ENCODE measurements around the gene ATOH8. TPM values are rescaled to one million over a fixed set of nuclear protein-coding genes. Genes with fewer than 3 reads are reported as not detected.
A peak's percentile ranks its signal among the peaks of the same experiment; 100 is the strongest.

The ATOH8 gene
- total and polyA plus RNA-seq, 4 donors, result 38.6 to 63.3 (median 50.5) TPM

DNA sequence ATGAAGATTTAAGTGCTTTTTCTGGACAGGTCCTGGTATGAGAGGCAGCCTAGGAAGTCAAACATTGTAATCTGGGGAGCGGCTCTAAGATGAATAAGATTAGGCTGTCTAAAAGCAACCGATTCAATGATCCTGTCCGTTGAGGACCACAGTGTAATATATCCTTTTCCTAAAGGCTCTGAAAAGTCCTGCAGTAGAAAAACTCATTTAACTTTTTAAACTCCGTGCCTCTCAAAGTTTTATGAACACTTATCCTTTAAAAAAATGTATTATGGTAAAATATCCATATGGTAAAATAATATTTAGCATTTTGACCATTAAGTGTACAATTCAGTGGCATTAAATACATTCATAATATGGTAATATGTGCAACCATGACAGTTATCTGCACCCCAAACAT is 39.8 kb downstream of the ATOH8 start:
- DNase-seq (peak in 1 of 3 donors; percentile 3), ATAC-seq (ENCODE audit: insufficient read depth, low FRiP score) (no peak)
- Histone ChIP-seq H3K4me1 (ENCODE audit: control insufficient read depth in 5 of 5, insufficient read depth in 5 of 5, low read length in 5 of 5) (peaks cover 4 to 60% (median 36%) of the 10 kb centered on the region in 5 donors), H3K27me3 (ENCODE audit: control insufficient read depth in 3 of 3, insufficient read depth in 3 of 3, low read length in 2 of 3) (no peaks in the 10 kb centered on the region), H3K4me3 (no peak overlapping the region), H3K36me3 (ENCODE audit: control insufficient read depth in 4 of 4, insufficient read depth in 4 of 4, low read length in 4 of 4) (peaks cover 0 to 18% (median 10%) of the 10 kb centered on the region in 4 donors), H3K9ac (ENCODE audit: insufficient read depth in 1 of 2, low read length in 2 of 2) (no peak overlapping the region), H3K9me3 (ENCODE audit: control insufficient read depth in 4 of 4, insufficient read depth in 3 of 4, low read length in 3 of 4) (no peaks in the 10 kb centered on the region), H3K27ac (ENCODE audit: low read depth in 1 of 2, low read length in 1 of 2) (no peak overlapping the region)
- WGBS, 2 donors, result 65 to 87% methylated on average over 4 of the region's 4 CpGs
- TF ChIP-seq, protein P1, sequence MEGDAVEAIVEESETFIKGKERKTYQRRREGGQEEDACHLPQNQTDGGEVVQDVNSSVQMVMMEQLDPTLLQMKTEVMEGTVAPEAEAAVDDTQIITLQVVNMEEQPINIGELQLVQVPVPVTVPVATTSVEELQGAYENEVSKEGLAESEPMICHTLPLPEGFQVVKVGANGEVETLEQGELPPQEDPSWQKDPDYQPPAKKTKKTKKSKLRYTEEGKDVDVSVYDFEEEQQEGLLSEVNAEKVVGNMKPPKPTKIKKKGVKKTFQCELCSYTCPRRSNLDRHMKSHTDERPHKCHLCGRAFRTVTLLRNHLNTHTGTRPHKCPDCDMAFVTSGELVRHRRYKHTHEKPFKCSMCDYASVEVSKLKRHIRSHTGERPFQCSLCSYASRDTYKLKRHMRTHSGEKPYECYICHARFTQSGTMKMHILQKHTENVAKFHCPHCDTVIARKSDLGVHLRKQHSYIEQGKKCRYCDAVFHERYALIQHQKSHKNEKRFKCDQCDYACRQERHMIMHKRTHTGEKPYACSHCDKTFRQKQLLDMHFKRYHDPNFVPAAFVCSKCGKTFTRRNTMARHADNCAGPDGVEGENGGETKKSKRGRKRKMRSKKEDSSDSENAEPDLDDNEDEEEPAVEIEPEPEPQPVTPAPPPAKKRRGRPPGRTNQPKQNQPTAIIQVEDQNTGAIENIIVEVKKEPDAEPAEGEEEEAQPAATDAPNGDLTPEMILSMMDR (IDR thresholded peaks at IDR 0.05; ENCODE audit: control extremely low read depth, extremely low read depth), result no peak

DNA sequence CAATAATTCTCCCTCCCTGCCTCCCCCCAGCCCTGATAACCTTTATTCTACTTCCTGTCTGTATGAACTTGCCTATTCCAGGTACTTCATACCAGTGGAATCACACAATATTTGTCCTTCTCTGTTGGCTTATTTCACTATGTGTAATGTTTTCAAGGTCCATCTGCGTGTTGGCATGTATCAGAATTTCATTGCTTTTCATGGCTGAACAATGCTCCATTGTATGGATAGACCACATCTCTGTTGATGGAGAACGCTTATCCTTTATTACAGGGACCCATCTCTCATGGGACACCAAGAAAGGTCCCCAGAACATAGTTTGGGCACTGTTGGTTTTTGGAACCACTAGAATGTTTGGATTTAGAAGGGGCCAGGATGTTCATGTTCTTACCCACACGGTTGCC is 40.2 kb downstream of the ATOH8 start:
- Histone ChIP-seq H3K4me3 (no peak overlapping the region), H3K9ac (ENCODE audit: insufficient read depth in 1 of 2, low read length in 2 of 2) (no peak overlapping the region), H3K27me3 (ENCODE audit: control insufficient read depth in 3 of 3, insufficient read depth in 3 of 3, low read length in 2 of 3) (no peaks in the 10 kb centered on the region), H3K9me3 (ENCODE audit: control insufficient read depth in 4 of 4, insufficient read depth in 3 of 4, low read length in 3 of 4) (no peaks in the 10 kb centered on the region), H3K4me1 (ENCODE audit: control insufficient read depth in 5 of 5, insufficient read depth in 5 of 5, low read length in 5 of 5) (peaks cover 4 to 60% (median 36%) of the 10 kb centered on the region in 5 donors), H3K36me3 (ENCODE audit: control insufficient read depth in 4 of 4, insufficient read depth in 4 of 4, low read length in 4 of 4) (peaks cover 0 to 13% (median 5%) of the 10 kb centered on the region in 4 donors), H3K27ac (ENCODE audit: low read depth in 1 of 2, low read length in 1 of 2) (no peak overlapping the region)
- DNase-seq (no peak), ATAC-seq (ENCODE audit: insufficient read depth, low FRiP score) (no peak)
- WGBS, 2 donors, result 90 to 91% methylated on average over 3 of the region's 3 CpGs
- TF ChIP-seq, protein P1 (IDR thresholded peaks at IDR 0.05; ENCODE audit: control extremely low read depth, extremely low read depth), result no peak

DNA sequence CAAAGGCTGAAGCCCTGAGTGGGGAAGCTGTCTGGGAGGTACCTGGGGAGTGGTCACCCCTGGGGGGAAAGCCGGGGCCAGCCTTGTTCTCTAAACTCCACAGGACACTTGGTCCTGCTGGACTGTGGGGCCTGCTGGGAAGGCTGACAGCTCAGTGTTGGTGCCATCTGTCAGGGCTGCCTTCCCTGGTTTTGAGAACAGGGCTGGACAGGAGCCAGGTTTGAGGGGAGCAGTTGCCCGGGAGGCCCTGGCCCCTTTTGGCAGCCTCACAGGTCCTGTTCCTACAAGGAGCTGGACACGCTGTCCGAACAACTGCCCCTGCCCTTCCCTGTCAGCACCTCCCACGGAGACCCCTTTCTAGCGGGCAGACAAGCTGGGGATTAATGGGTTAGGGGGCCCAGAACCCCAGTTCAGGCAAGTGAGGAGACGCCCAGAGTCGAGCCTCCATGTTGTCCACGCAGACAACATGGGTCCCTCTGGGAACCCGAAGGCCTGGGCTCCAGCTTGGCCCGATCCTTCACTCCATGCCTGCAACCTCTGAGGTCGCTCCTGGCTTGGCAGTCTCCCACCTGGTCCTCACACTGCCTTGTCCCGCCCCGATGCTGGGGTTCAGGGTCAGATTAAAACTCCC is 40.8 kb downstream of the ATOH8 start:
- H3K4me1 ChIP-seq (ENCODE audit: control insufficient read depth in 5 of 5, insufficient read depth in 5 of 5, low read length in 5 of 5), result peaks cover 4 to 60% (median 36%) of the 10 kb centered on the region in 5 donors
- DNase-seq (peak in 1 of 3 donors; percentile 26), ATAC-seq (ENCODE audit: insufficient read depth, low FRiP score) (no peak)
- H3K9me3 ChIP-seq (ENCODE audit: control insufficient read depth in 4 of 4, insufficient read depth in 3 of 4, low read length in 3 of 4), result no peaks in the 10 kb centered on the region
- H3K36me3 ChIP-seq (ENCODE audit: control insufficient read depth in 4 of 4, insufficient read depth in 4 of 4, low read length in 4 of 4), result peaks cover 0 to 10% (median 4%) of the 10 kb centered on the region in 4 donors
- peak overlapping the region in 1 of 2 donors; percentile 44 for H3K27ac ChIP-seq (ENCODE audit: low read depth in 1 of 2, low read length in 1 of 2)
- 70 to 76% methylated on average over 14 of the region's 14 CpGs for WGBS, 2 donors
- H3K27me3 ChIP-seq (ENCODE audit: control insufficient read depth in 3 of 3, insufficient read depth in 3 of 3, low read length in 2 of 3), result no peaks in the 10 kb centered on the region
- no peak overlapping the region for H3K9ac ChIP-seq (ENCODE audit: insufficient read depth in 1 of 2, low read length in 2 of 2)
- TF ChIP-seq, protein P1 (IDR thresholded peaks at IDR 0.05; ENCODE audit: control extremely low read depth, extremely low read depth), result no peak
- no peak overlapping the region for H3K4me3 ChIP-seq

Measured in lung (tissue), 12 donors.